COLO829 (cell line): ENCODE data around the gene KCTD2.
A peak's percentile ranks its signal among the peaks of the same experiment; 100 is the strongest.
"Not testable (repeated sequence)": the region's sequence is repeated elsewhere in the genome, so short reads cannot be mapped to it uniquely, and the experiment has no call there.

Experiments used
- DNase-seq: peaks from one replicate; pipeline ENCODE4 v3.0.0; 2012; ENCODE audit warnings: low spot score

The KCTD2 gene, protein sequence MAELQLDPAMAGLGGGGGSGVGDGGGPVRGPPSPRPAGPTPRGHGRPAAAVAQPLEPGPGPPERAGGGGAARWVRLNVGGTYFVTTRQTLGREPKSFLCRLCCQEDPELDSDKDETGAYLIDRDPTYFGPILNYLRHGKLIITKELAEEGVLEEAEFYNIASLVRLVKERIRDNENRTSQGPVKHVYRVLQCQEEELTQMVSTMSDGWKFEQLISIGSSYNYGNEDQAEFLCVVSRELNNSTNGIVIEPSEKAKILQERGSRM

DNA sequence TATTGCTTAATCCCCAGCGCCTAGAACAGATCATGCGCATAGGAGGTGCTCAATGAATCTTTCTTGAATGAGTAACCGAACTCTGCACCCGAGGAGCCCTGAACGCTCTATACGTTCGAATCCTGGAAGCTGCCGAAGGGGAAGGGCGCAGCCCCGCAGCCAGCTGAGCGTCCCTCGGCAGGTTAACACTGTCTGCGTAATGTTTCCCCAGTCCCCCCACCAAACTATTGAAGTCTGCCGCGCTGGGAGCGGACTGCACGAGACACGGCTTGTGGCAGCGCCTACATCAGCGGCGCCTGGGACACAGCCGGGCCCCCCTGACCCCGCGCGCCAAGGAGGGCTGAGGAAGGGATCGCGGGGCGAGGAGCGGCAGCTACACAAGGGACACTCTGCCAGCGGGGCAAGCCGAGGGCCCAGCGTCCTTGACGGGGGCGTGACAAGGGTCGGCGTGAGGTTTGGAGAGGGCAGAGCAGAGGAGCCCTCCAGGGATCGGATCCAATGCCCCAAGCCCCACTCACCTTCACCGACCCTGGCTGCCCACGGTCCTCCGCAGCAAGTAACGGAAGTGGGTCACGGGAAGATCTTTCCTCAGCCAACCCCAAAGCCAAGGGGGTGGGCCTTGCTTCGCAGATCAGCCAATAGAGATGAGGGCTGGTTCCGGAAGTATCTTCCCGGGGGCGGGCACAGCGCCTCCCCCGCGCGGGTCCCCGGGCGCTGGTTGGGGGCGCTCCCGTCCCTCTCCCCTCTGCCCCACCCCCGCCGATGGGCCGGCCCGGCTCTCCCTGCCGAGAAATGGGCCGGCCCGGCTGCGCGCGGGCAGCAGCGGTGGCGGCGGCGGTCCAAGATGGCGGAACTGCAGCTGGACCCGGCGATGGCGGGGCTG is at the start of gene KCTD2, which contains the start of gene ATP5PD:
TSS of gene KCTD2 (plus strand) at position 819 of the 883 bp plus-strand sequence. CDS start at position 845, 26 bp downstream.
TSS of gene ATP5PD (minus strand) at position 563 of the 883 bp plus-strand sequence. CDS start 4,319 bp downstream, outside the sequence.
- peak; percentile 93 for DNase-seq

- DNase-seq = no peak
Observed at GRCh38 chr17:74998783-74999182, 48.2 kb upstream of the KCTD2 start.

GRCh38 chr17:74999523-74999922 is 47.5 kb upstream of the KCTD2 start:
- DNase-seq = no peak

GRCh38 chr17:75001915-75002843 is 44.8 kb upstream of the KCTD2 start:
- no peak for DNase-seq

GRCh38 chr17:75003070-75003956 is 43.7 kb upstream of the KCTD2 start:
- DNase-seq = no peak

DNA sequence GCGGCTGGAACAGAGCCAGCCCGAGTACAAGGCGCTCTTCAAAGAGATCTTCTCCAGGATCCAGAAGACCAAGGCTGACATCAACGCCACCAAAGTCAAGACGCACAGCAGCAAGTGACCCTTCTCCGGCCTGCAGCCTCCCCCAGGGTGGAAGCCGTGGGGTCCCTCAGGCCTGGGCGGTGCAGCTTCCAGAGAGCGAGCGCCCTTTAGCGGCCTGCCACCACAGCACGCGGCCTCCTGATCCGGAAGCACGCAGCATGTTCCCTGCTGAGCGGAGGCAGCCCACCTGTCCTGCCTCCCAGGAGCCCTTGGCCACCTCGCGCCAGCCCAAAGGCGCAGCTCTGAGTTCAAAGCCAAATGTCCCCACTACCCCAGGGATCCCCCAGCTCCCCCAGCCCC is 43.1 kb upstream of the KCTD2 start:
- DNase-seq = no peak

DNA sequence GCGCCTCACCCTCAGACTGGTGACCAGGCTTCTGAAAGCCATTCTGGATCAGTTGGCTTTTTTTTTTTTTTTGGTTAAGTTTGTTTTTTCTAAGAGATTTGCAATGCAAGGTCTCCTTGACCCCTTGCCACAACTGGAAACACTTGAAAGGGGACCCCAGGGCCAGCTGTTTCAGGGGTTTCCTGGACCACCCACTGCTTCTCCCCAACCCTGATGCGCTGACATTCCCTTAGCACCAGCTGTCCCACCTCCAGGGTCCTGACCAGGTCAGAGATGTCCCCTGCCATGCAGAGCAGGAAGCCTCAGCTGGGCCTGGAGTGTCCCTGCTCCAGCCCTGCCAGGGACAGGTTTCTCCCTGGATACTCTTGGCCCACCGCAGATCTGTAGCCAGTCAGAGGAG is 42.7 kb upstream of the KCTD2 start:
- no peak for DNase-seq

GRCh38 chr17:75005291-75005690 is 41.7 kb upstream of the KCTD2 start:
- no peak for DNase-seq

DNA sequence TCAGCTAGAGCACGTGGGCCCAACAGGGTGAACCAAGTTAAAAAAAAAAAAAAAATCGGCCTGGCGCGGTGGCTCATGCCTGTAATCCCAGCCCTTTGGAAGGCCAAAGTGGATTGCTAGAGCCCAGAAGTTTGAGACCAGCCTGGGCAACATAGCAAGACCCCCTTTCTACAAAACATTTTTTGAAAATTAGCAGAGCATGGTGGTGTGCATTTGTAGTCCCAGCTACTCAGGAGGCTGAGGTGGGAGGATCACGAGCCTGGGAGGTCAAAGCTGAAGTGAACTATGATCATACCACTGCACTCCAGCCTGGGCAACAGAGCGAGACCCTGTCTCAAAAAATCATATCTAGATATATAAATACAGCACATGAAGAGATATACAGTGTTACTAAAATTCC is 40.9 kb upstream of the KCTD2 start:
- not testable (repeated sequence) for DNase-seq

DNA sequence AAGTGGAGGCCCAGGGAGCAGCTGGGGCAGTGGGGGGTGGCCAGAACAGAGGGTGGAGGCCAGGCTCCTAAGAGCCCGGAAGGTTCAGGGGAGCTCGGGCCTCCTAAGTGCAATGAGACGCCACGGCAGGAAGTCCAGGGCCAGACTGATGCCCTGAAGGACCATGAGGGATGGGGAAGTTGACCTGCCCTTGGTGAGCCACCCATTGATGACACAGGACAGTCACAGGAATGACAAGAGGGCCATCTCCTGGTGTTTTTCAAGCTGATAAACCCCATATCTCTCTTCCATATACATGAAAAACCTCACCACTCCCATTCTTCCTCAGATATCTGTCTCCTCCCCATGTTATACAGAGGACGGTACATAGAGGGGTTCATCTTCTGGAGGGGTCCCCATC is 40.4 kb upstream of the KCTD2 start:
- DNase-seq = no peak

GRCh38 chr17:75008373-75008772 is 38.7 kb upstream of the KCTD2 start:
- no peak for DNase-seq

DNA sequence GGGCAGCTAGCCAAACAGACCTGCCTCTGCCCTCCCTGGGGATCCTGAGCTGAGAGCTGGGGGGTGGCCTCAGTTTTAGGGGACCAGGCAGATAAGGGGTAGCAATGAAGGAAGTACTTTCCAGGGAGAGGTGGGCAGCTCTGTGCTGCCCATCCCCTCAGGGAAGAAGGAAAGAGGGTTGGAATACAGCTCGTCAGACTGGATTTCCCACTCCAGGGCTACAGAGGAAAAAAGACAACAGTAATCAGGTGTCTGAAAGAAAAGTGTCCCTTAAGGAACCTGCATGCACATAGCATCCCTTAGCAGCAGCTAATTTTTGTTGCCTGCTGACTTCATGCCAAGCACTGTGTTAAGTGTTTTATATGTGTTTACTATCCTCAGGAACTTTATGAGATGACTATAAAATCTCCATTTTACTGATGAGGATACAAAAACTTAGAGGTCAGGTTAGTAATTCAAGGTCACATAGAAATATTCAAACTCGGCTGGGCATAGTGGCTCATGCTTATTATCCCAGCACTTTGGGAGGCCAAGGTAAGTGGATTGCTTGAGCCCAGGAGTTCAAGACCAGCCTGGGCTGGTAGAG is 37.8 kb upstream of the KCTD2 start:
- DNase-seq = no peak

DNA sequence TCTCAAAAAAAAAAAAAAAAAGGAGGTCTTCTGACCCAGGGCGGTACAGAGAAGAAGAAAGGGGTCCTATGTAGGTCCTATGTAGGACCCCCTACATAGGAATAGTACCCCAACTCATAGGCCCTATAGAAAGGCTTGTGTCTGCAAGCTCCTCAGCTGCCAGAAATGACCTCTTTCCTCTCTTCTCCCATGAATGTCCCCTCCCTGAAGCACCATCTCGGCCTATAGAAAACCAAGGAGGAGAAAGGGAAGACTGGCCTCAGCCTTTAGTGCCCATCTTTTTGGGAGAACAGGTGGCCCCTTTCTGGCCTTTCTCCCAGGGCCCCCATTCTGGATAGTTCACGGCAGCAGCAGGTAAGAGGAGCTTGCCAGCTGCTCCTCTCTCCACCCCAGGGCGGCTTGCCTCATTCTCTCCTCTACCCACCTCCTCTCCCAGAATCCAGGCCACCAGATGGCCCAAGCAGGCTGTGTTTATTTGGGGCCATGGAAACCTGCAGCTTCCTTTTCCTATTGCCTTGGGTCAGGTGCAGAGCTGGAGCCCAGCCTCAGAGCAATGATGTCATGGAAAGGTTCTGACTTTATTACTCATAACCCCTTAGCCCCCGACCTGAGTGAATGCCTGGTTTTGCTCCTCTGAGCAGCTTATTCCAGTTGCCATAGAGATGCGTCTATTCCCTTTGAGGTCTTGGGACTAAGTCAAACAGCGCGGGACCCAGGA is 36.2 kb upstream of the KCTD2 start:
- no peak for DNase-seq

DNA sequence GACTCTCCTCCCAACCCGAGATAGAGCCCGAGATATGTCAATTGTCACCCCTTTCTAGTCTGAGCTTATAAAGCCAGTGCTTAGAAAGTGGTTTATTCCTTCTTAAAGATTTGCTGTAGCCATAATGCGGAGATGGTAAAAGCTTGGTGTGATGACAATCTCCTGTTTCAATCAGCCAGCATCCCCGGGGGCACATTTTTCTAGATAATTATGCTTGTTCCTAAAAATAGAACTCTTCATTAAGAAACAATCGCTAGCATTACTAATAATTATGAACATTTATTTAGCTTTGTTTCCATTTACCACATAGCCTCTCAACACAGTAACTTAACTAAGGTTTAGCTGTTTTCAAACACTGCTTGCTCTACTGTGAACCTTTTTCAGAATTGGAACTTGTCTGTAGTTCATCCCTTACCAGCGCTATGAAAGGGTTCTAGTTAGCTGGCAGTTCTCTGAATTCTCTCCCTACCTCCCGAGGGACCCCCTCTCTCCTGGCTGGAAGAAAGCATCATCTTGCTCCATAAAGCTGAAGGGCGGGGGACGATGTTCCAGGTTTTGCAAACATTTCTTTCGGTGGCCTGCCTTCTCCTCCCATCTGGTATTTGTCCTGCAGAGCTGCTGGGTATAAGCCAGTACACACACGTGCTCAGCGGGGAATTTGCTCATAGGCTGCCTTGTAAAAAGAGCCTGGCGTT is 35.5 kb upstream of the KCTD2 start:
- peak; percentile 39 for DNase-seq

- DNase-seq = no peak
Observed at GRCh38 chr17:75012096-75012345, 35.0 kb upstream of the KCTD2 start.

DNA sequence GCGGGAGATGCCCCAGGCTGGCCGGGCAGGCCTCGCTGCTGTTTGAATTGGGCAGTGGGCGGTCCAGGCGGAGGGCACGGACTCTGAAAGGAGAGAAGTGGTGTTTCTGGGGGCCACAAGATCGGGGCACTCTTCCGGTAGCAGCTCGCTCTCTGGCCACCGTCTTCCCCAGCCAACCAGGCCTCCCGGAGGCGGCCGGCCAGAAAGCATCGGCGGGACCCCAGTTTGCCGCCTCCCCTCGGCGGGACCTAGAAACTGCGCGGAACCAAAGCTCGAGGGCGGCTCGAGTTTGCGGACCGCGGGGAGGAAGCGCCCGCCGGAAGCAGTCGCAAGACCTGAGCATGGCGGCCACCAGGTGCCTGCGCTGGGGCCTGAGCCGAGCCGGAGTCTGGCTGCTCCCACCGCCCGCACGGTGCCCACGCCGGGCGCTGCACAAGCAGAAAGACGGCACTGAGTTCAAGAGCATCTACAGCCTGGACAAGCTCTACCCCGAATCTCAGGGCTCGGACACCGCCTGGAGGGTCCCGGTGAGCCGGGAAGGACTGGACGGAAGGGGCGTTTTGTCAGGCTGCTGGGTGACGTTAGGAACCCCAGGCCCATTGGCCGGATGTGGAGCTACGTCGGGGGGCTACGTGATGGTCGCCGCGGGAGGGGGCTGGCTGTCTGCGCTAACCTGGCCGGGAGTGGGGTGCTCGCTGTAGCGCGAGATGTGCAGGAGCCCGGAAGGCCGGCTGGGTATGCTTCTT is 34.5 kb upstream of the KCTD2 start, which contains the start of gene MRPL58:
TSS of gene MRPL58 (plus strand) at position 325 of the 746 bp plus-strand sequence. CDS start at position 342, 17 bp downstream.
- peak; percentile 74 for DNase-seq

DNA sequence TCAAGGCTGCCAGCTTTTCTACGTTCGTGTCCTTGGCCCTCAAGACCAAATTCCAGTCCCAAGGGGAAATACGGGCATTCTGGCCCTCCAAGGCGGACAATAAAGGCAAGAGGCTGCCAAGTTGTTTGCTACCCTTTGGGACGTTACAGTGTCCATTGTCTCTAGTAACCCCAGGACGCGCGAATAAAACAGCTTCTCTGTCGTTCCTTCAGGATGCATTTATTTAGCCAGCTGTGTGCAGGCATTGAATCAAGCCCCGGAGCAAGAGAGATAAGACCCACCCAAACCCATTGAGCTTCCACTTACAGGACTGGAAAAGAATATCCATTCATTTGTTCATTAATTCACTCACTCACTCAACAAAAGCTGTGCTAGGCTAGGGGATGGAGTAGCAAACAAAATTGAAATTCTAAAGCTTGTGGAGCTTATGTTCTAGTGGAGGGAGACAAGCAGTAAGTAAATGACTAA is 33.9 kb upstream of the KCTD2 start:
- DNase-seq = no peak

DNA sequence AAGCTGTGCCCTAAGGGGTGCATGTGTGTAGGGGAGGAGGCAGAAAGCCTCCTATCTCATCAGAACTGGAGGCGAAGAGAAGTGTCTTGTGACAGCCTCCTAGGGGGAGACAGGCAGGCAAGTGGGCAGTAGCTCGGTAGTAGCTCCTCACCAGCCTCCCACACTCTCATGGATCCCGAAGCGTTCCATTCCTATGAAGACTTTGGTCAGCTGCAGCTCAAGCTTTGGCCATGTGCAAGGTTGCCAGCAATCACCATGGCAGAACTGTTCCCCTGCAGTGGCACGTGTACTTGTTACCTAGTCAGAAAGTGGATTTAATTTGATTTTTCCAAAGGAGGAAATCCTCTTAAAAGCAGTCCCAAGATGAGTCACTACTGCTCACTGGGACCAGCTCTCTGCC is 27.9 kb upstream of the KCTD2 start:
- DNase-seq = no peak

GRCh38 chr17:75019710-75020109 is 27.3 kb upstream of the KCTD2 start:
- DNase-seq = no peak
